Fibroblast of lung (primary cell): Measurements from ENCODE around the gene RHEB.

Experiments used
- EZH2 ChIP-seq: IDR thresholded peaks from 2 replicates; pipeline ENCODE4 v1.5.1; 2012; ENCODE audit warnings: low read length, control low read depth, mild to moderate bottlenecking; ENCODE audit errors: missing control alignments
- TF ChIP-seq, protein P1 (sequence below), 2 donors: IDR thresholded peaks in 1 of 2; conservative IDR thresholded peaks in 1 of 2; 1 replicate in 1 of 2; 2 replicates in 1 of 2; pipeline ENCODE4 v1.5.1; 2011 to 2012; ENCODE audit warnings: low read length in 2 of 2, control low read depth in 1 of 2, inconsistent platforms in 1 of 2, low read depth in 1 of 2, mild to moderate bottlenecking in 1 of 2

DNA sequence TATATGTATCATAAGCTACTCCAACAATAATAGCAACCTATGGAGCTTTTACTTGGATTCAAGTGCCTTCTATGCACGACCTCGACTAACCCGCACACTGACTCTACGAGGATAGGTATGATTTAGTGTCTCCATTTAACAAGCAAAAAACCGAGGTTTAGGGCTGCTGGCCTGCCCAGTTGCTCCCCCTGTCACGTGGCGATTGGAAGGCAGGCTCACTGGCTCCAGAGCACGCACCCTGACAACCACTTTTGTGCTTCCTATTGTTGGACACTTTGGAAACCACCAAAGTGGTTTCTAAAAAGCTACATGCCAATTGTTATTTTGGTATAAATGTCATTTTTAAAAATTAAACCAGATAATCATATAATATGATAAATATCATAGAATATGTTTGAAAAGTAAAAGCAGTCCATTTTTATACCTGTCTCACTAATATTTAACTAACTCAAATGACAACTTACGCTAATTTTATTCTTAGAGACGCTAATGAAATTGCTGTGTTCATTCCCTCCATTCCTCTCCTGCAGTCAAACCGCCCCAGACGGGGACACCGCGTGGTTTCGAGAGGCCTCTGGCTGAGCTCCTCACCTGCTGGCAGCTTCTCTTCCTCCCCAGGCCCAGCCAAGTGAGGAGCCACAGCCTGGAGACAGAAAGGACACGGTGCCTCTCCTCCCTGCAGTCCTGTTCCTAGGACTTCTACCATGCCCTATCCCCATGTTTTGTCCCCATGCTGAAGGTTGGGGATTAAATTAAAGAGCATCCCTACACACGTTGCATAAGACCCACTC, 22.2 kb upstream of the RHEB start:
- TF ChIP-seq, protein P1, sequence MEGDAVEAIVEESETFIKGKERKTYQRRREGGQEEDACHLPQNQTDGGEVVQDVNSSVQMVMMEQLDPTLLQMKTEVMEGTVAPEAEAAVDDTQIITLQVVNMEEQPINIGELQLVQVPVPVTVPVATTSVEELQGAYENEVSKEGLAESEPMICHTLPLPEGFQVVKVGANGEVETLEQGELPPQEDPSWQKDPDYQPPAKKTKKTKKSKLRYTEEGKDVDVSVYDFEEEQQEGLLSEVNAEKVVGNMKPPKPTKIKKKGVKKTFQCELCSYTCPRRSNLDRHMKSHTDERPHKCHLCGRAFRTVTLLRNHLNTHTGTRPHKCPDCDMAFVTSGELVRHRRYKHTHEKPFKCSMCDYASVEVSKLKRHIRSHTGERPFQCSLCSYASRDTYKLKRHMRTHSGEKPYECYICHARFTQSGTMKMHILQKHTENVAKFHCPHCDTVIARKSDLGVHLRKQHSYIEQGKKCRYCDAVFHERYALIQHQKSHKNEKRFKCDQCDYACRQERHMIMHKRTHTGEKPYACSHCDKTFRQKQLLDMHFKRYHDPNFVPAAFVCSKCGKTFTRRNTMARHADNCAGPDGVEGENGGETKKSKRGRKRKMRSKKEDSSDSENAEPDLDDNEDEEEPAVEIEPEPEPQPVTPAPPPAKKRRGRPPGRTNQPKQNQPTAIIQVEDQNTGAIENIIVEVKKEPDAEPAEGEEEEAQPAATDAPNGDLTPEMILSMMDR (conservative IDR thresholded peaks at IDR 0.05 in 1 of 2, IDR thresholded peaks at IDR 0.05 in 1 of 2; ENCODE audit: low read depth in 1 of 2, low read length in 2 of 2), result no peak
- no peak for TF ChIP-seq EZH2
